ENCODE results near the gene RFPL1.

DNA sequence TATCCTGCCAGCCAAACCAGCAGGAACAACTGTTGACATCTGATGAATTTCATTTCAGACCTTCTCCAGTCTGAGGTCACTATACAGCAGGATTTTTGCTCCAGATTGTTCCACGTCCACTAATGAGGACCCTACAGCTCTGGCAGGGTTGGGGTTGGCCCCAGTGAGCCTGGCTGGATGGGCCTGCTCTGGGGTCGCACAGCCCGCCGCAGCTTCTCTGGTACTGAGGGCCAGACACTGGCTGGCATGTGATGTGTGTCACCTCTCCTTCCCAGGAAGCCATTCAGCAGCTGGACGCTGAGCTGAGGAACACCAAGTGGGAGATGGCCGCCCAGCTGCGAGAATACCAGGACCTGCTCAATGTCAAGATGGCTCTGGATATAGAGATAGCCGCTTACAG lies 47.1 kb downstream of the RFPL1 start:
- TF ChIP-seq TAF1 (IDR thresholded peaks at IDR 0.05; ENCODE audit: low read depth) (no peak), MXI1 (conservative IDR thresholded peaks at IDR 0.05; ENCODE audit: poor library complexity, severe bottlenecking) (no peak), EZH2 (IDR thresholded peaks at IDR 0.05; ENCODE audit: borderline replicate concordance, insufficient read depth, low read length, poor library complexity, severe bottlenecking) (no peak), RAD21 (conservative IDR thresholded peaks at IDR 0.05) (no peak), POLR2AphosphoS5 (IDR thresholded peaks at IDR 0.05) (no peak), EP300 (conservative IDR thresholded peaks at IDR 0.05; ENCODE audit: poor library complexity, severe bottlenecking) (no peak), SMC3 (conservative IDR thresholded peaks at IDR 0.05; ENCODE audit: poor library complexity) (no peak)
- TF ChIP-seq, protein P1, sequence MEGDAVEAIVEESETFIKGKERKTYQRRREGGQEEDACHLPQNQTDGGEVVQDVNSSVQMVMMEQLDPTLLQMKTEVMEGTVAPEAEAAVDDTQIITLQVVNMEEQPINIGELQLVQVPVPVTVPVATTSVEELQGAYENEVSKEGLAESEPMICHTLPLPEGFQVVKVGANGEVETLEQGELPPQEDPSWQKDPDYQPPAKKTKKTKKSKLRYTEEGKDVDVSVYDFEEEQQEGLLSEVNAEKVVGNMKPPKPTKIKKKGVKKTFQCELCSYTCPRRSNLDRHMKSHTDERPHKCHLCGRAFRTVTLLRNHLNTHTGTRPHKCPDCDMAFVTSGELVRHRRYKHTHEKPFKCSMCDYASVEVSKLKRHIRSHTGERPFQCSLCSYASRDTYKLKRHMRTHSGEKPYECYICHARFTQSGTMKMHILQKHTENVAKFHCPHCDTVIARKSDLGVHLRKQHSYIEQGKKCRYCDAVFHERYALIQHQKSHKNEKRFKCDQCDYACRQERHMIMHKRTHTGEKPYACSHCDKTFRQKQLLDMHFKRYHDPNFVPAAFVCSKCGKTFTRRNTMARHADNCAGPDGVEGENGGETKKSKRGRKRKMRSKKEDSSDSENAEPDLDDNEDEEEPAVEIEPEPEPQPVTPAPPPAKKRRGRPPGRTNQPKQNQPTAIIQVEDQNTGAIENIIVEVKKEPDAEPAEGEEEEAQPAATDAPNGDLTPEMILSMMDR (IDR thresholded peaks at IDR 0.05; ENCODE audit: poor library complexity, severe bottlenecking), result no peak
- TF ChIP-seq, protein P2, sequence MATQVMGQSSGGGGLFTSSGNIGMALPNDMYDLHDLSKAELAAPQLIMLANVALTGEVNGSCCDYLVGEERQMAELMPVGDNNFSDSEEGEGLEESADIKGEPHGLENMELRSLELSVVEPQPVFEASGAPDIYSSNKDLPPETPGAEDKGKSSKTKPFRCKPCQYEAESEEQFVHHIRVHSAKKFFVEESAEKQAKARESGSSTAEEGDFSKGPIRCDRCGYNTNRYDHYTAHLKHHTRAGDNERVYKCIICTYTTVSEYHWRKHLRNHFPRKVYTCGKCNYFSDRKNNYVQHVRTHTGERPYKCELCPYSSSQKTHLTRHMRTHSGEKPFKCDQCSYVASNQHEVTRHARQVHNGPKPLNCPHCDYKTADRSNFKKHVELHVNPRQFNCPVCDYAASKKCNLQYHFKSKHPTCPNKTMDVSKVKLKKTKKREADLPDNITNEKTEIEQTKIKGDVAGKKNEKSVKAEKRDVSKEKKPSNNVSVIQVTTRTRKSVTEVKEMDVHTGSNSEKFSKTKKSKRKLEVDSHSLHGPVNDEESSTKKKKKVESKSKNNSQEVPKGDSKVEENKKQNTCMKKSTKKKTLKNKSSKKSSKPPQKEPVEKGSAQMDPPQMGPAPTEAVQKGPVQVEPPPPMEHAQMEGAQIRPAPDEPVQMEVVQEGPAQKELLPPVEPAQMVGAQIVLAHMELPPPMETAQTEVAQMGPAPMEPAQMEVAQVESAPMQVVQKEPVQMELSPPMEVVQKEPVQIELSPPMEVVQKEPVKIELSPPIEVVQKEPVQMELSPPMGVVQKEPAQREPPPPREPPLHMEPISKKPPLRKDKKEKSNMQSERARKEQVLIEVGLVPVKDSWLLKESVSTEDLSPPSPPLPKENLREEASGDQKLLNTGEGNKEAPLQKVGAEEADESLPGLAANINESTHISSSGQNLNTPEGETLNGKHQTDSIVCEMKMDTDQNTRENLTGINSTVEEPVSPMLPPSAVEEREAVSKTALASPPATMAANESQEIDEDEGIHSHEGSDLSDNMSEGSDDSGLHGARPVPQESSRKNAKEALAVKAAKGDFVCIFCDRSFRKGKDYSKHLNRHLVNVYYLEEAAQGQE (IDR thresholded peaks at IDR 0.05; ENCODE audit: borderline replicate concordance), result no peak
